DND-41 (cell line): ENCODE data around the gene ILDR2.

ENCODE experiments used
- ATAC-seq: fragments of 200-7000 bp; cut with Tn5 transposase; 3 replicates; pipeline ENCODE4 v1.9.1; 2021; ENCODE audit warnings: low read depth; ENCODE audit not compliant: insufficient read depth
- DNase-seq: peaks from one replicate; pipeline ENCODE4 v3.0.0-alpha.2; 2020
- H2AFZ ChIP-seq: 2 replicates; pipeline ENCODE4 v1.6.0; 2012; ENCODE audit warnings: low read depth, low read length
- H3K27ac ChIP-seq: 2 replicates; pipeline ENCODE4 v1.5.1; 2012; ENCODE audit warnings: low read length, inconsistent platforms
- H3K27me3 ChIP-seq: fragments of 200-600 bp; sonication (generic); 2 replicates; pipeline ENCODE4 v1.6.0; 2012; ENCODE audit warnings: low read length, mild to moderate bottlenecking, inconsistent platforms; ENCODE audit not compliant: insufficient read depth, poor library complexity
- H3K36me3 ChIP-seq: 2 replicates; pipeline ENCODE4 v1.5.1; 2012; ENCODE audit warnings: low read length, inconsistent platforms; ENCODE audit not compliant: insufficient read depth
- H3K4me1 ChIP-seq: 2 replicates; pipeline ENCODE4 v1.5.1; 2012; ENCODE audit warnings: mild to moderate bottlenecking, low read length; ENCODE audit not compliant: insufficient read depth
- H3K4me2 ChIP-seq: 2 replicates; pipeline ENCODE4 v1.6.0; 2012; ENCODE audit warnings: mild to moderate bottlenecking, moderate library complexity, low read length, inconsistent platforms; ENCODE audit not compliant: insufficient read depth
- H3K4me3 ChIP-seq, 2 experiments: fragments of 200-600 bp in 1 of 2; shearing (Covaris generic) in 1 of 2; 2 replicates each; pipeline ENCODE4 v1.5.1; 2012 to 2016; ENCODE audit warnings: inconsistent platforms in 2 of 2, low read length in 2 of 2, mild to moderate bottlenecking in 2 of 2, low read depth in 1 of 2, moderate library complexity in 1 of 2
- H3K79me2 ChIP-seq: 2 replicates; pipeline ENCODE4 v1.6.0; 2012; ENCODE audit warnings: low read length, inconsistent platforms; ENCODE audit not compliant: insufficient read depth
- H3K9ac ChIP-seq: 2 replicates; pipeline ENCODE4 v1.6.0; 2012; ENCODE audit warnings: low read depth, mild to moderate bottlenecking, inconsistent platforms, low read length, moderate library complexity
- H3K9me3 ChIP-seq: 2 replicates; pipeline ENCODE4 v1.5.1; 2012; ENCODE audit warnings: low read length, moderate library complexity, mild to moderate bottlenecking, inconsistent platforms; ENCODE audit not compliant: insufficient read depth, severe bottlenecking
- H4K20me1 ChIP-seq: 2 replicates; pipeline ENCODE4 v1.6.0; 2012; ENCODE audit warnings: low read length; ENCODE audit not compliant: insufficient read depth
- CTCF ChIP-seq: IDR thresholded peaks from 2 replicates; pipeline ENCODE4 v1.5.1; 2012; ENCODE audit warnings: borderline replicate concordance, low read length, moderate library complexity, mild to moderate bottlenecking; ENCODE audit not compliant: poor library complexity, severe bottlenecking; ENCODE audit errors: extremely low read depth
- EZH2 ChIP-seq: IDR thresholded peaks from 3 replicates; pipeline ENCODE4 v1.6.1; 2012; ENCODE audit warnings: borderline replicate concordance, low read depth, mild to moderate bottlenecking, moderate library complexity, low read length, inconsistent platforms; ENCODE audit not compliant: severe bottlenecking

The ILDR2 gene

DNA sequence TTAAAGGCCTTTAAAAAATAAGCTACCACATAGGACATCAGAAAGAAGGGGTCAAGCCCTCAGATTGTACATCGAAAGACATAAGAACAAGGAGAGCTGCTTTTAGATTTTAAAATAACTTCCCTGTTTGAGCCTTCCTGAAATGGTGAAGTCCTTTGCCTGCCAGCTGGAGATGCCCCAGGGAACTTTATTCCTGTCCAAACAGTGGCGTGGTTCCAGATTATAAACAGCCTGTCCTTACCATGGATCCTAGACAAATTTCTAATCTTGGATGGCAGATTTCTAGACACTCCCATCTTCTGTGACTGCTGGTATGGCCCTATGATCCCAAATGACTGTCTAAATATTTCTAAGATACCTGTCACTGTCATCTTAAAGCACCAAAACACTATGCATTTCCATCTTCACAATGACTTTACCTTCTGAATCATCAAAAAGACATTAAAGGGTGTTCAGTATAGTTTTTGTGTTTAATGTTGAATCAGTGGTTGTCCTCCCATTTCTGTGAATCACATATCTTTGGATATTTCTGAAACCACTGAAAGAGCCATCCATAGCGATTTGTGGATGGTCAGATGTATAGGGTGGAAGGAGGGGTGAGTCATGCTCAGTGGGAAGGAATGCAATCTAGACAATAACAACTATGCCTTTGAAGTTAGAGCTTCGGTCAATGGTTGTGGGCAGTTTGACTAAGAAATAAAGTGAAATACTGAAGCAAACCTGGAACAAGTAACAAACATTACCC, 23.2 kb downstream of the ILDR2 start:
- ATAC-seq (no peak), DNase-seq (no peak)
- no peak for TF ChIP-seq CTCF
- TF ChIP-seq EZH2: no peak
- Histone ChIP-seq H3K4me1 (no peaks in the 10 kb centered on the region), H3K27me3 (no peaks in the 10 kb centered on the region), H3K79me2 (no peaks in the 10 kb centered on the region), H3K9me3 (no peaks in the 10 kb centered on the region), H3K27ac (no peak overlapping the region), H3K4me3 (no peak overlapping the region), H3K36me3 (peaks cover 22% of the 10 kb centered on the region; the same call in 1 of the 2 replicates), H2AFZ (no peak overlapping the region), H3K9ac (no peak overlapping the region), H4K20me1 (no peaks in the 10 kb centered on the region), H3K4me2 (no peak overlapping the region)

DNA sequence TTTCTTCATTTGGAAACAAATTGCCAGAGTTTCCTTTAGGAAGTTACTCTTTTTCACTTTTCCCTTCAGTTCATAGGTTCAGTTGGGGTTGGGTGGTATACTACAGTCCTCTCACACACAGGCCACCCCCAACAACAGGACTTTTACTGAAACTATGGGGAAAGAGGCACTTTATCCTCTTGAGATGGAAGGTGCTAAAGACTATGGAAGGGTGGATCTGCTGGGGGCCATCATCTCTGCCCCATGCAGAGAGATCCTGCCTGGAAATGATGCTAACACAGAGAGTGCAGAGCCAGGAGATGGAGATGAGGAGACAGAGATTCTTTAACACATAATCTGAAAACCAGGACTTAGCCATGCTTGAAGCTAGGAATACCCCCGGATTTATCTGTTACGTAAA, 24.3 kb downstream of the ILDR2 start:
- no peaks in the 10 kb centered on the region for H3K79me2 ChIP-seq
- H2AFZ ChIP-seq: no peak overlapping the region
- no peak overlapping the region for H3K4me2 ChIP-seq
- no peak for DNase-seq
- H3K4me1 ChIP-seq: no peaks in the 10 kb centered on the region
- no peaks in the 10 kb centered on the region for H3K27me3 ChIP-seq
- H3K9ac ChIP-seq: no peak overlapping the region
- no peaks in the 10 kb centered on the region for H4K20me1 ChIP-seq
- no peak overlapping the region for H3K4me3 ChIP-seq
- TF ChIP-seq EZH2: no peak
- TF ChIP-seq CTCF: no peak
- ATAC-seq: no peak
- no peaks in the 10 kb centered on the region for H3K9me3 ChIP-seq
- H3K27ac ChIP-seq: no peak overlapping the region
- H3K36me3 ChIP-seq: peaks cover 14% of the 10 kb centered on the region; the same call in 1 of the 2 replicates

- H4K20me1 ChIP-seq: no peaks in the 10 kb centered on the region
- no peak overlapping the region for H3K27ac ChIP-seq
- no peak overlapping the region for H3K4me2 ChIP-seq
- no peak overlapping the region for H2AFZ ChIP-seq
- DNase-seq (peak; percentile 26), ATAC-seq (peak; percentile 47; the same call in 1 of the 3 replicates)
- H3K4me3 ChIP-seq: no peak overlapping the region
- H3K36me3 ChIP-seq: peaks cover 8% of the 10 kb centered on the region; the same call in 1 of the 2 replicates
- H3K27me3 ChIP-seq: no peaks in the 10 kb centered on the region
- H3K9ac ChIP-seq: no peak overlapping the region
- TF ChIP-seq CTCF: no peak
- no peak for TF ChIP-seq EZH2
- H3K4me1 ChIP-seq: peaks cover 8% of the 10 kb centered on the region
- H3K9me3 ChIP-seq: no peaks in the 10 kb centered on the region
- H3K79me2 ChIP-seq: no peaks in the 10 kb centered on the region
Measured at GRCh38 chr1:166950156-166950555, 25.2 kb downstream of the ILDR2 start.
